HG02588 (cell line): ENCODE data around the gene SETD1A.
A peak's percentile ranks its signal among the peaks of the same experiment; 100 is the strongest.
"Not testable (repeated sequence)": the region's sequence is repeated elsewhere in the genome, so short reads cannot be mapped to it uniquely, and the experiment has no call there.

Experiments
- ATAC-seq: cut with Tn5 transposase; IDR thresholded peaks from one replicate; pipeline ENCODE4 v1.9.1; 2021; ENCODE audit warnings: mild to moderate bottlenecking, moderate library complexity; ENCODE audit not compliant: unreplicated experiment

The SETD1A gene

DNA sequence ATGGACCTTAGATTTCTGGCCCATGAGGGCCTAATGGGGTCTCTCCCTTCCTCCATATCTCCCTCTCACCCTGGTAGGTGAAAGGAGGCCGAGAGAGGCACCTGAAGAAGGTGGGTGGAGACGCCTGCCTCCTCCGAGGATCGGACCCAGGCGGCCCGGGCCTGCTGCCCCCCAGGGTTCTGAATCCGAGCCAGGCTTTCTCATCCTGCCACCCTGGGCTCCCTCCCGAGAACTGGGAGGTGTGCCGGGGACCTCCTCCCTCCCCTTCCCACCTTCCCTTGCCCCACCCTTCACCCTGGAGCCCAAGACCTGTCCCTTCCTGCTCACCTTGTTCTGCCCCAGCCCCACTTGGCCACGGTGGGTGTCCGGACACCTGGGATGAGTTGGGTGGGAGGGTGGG, 29.2 kb upstream of the SETD1A start:
- ATAC-seq, result no peak

DNA sequence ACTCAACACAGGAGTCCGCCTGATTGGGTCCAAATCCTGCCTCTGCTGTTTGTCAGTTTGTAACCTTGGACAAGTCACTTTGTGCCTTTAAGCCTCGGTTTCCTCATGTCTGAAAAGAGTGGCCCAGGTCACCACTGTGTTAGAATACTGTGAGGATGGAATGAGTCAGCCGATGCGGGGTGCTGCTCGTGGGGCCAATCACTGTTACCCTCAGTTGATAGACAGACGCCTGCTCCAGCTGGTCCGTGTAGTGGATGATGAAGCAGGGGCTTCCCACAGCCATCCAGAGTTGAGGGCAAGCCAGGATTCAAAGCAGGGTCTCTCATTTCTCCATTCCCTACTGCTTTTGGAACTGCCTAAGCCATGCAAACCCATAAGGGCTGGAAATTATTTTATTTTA, 28.4 kb upstream of the SETD1A start:
- no peak for ATAC-seq

DNA sequence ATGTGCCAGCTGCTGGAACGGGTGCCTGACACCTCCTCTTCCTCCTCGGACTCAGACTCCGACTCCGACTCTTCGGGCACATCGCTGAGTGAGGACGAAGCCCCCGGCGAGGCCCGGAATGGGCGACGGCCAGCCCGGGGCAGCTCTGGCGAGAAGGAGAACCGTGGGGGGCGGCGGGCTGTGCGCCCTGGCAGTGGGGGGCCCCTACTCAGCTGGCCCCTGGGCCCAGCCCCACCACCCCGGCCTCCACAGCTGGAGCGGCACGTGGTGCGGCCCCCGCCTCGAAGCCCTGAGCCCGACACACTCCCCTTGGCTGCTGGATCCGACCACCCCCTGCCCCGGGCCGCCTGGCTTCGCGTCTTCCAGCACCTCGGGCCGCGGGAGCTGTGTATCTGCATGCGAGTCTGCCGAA, 27.4 kb upstream of the SETD1A start:
- no peak for ATAC-seq

DNA sequence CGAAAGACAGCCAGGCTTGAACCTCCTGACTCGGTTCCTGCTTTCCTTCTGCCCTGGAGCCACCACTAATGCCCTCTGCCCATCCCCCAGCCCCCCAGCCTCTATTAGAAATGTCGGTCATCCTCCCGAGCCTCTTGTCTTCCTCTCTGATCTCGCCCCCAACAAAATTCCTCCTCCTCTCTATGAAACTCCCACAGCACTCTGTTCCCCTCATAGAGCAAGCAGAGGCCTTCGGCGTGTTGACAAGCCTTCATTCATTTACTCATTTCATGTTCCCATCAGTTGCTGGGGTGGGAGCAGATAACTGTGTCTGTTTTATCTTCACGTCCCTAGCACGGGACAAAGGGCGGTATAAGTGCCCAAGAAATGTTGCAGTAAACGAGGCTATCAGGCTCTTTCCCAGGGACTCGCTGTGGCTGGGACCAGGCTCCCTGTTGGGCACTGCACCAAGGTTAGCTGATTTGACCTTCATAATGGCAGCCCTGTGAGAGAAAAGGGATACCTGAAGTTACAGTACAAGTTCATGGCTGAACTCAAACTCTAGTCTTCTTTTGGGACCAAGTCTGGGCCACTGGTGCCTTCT, 26.4 kb upstream of the SETD1A start:
- ATAC-seq, result no peak

DNA sequence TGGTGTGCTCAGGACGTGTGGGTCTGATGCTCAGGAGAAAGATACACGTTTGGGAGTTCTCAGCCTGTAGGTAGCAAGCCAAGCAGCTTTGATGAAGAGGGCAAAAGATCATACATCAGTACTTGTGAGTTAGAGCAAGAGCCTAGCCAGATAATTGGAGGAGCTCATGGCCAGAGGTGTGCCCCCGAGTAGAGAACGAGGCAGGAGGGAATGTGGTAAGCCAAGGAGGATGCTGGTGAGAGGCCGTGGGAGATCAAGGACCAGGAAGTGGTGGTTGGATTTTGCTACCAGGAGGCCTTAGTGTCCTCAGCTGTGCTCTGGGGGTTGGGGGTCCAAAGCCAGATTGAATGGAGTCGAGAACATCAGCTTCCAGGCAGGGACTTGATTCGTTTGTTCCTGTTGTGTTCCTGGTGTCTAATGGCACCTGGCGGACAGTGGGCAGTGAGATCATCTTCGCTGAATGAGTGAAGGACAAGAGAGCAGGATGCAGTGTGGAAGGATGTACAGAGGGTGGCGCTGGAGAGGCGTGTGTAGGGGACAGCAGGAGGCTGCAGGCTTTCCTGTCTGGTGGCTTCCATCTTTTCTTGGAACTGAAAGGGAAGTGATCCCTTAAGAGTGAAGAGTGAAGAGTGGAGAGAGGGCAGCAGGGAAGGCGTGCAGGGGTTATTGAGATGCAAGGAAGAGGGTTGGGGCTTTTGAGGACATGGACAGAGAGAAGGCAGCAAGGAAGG, 22.6 kb upstream of the SETD1A start:
- ATAC-seq, result no peak

DNA sequence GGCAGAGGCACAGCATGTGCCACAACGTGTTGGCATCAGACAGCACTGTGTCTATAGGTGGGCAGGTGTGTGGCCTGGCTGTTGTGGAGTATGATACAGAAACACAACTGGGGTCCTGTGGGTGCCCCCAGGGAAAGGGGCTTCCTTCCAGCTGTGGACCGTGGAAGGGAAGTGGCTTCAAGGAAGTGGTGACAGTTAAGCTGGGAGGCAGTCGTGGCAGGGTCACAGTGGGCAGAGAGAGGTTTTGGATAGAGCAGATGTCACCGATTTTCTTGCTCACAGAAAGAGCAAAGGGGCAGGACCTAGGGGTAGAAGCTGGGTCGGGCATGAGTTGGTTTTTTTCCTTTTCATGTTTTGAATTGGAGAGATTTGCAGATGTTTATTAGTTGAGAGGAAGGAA, 19.9 kb upstream of the SETD1A start:
- no peak for ATAC-seq

DNA sequence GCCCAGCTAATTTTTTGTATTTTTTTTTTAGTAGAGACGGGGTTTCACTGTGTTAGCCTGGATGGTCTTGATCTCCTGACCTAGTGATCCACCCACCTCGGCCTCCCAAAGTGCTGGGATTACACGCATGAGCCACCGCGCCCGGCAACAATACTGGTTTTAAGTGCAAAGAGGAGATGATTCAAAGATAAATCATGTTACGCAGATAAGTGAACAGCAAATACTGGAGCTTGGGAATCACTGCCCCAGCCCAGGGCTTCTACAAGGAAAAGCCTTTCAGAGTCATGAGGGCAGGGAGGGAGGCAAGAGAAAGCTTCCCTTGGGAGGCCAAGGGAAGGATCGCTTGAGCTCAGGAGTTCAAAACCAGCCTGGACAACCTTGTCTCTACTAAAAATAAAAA, 18.0 kb upstream of the SETD1A start:
- not testable (repeated sequence) for ATAC-seq

DNA sequence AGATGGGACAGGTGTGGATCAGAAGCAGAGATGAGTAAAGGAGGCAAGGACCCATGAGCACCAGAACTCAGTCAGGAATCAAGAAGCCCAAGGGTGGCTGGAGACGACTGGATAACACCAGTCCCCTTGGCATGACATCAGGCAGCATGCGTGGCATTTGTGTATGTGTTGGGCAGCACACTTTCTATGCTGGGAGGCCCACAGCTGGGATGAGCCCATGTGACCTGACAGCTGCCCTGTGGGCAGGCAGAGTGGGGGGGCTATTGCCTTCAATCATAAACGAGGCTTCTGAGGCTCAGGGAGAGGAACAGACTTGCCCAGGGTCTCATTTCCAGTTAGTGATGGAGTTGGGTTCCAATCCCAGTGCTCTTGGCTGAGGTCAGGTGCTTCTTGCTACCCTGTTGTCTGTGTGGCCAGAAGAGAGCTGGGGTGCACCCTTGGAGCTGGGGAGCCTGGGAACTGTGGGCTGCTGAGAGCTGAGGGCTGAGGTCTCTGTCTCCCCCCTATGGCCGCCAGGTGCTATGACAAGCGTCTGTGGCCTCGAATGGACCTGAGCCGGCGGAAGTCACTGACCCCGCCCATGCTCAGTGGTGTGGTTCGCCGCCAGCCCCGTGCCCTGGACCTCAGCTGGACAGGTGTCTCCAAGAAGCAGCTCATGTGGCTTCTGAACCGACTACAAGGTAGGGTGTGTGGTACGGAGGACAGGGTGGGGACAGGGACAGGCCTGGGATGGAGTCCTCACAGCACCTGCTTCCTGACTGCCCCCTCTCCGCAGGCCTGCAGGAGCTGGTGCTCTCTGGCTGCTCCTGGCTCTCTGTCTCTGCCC, 15.7 kb upstream of the SETD1A start:
- ATAC-seq, result peak; percentile 86

DNA sequence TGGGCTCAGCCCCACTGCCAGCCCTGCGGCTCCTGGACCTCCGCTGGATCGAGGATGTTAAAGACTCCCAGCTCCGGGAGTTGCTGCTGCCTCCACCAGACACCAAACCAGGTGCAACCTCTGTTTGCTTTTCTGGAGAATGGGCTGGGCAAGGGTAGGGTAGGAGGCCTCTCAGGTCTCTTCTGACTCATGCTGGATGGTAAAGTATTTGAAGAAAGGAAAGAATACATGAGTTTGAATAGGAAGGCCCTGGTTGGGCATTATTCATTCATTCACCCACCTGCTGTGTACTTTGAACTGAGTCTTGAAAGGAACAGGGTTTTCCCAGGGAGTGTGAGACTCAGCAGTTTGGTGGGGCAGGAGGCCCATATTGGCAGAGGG, 15.1 kb upstream of the SETD1A start:
- no peak for ATAC-seq

DNA sequence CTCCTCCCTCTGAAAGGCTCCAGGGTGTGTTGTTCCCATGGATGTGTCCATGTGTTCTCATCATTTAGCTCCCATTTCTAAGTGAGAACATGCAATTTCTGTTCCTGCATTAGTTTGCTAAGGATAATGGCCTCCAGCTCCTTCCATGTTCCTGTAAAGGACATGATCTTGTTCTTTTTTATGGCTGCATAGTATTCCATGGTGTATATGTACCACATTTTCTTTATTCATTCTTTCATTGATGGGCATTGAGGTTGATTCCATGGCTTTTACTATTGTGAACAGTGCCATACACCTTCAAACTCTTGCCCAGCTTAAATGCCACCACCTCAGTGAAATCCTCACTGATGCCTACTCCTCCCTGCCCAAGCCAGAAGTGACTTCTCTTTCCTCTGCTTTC, 13.2 kb upstream of the SETD1A start:
- ATAC-seq, result no peak

DNA sequence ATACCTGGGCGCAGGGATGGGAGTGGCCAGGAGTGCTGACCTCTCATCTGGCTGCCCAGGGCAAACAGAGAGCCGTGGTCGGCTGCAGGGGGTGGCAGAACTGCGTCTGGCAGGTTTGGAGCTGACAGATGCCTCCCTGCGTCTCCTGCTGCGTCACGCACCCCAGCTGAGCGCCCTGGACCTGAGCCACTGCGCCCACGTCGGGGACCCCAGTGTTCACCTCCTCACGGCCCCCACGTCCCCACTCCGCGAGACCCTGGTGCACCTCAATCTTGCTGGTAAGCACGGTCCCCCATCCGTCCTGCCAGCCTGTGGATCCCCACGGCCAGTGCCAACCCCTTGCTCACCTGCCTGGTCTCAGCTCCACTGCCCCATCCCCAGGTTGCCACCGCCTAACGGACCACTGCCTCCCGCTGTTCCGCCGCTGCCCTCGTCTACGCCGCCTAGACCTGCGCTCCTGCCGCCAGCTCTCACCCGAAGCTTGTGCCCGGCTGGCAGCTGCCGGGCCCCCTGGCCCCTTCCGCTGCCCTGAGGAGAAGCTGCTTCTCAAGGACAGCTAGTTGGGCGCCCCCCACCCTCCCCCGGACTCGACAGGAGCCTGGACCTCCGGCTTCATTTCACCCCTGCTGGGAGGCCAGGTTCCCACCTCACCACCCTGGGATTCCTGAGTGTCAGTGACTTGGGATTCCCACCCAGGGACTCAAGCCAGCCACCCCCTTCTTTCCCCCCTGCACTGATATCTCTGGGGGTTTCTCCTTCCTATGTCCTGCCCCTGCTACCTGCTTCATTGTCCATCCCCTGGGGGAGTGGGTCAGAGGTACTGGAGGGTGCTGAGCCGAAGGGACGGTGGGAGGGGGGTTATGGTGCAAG, 10.6 kb upstream of the SETD1A start:
- no peak for ATAC-seq

DNA sequence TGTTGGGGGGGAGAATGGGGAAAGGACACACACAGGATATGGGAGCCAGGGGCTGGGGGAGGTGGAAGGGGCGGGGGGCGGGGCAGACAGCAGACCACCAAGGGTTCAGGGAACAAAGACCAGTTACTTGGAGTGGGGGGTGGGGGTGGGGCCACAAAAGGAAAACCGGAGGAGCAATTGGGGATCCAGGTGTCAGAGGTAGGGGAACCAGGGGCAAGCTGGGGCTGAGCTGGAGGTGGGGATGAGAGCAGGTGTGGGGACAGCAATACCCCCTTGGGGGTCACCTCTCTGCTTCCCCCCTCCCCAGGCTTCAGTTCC, 10.1 kb upstream of the SETD1A start:
- no peak for ATAC-seq

DNA sequence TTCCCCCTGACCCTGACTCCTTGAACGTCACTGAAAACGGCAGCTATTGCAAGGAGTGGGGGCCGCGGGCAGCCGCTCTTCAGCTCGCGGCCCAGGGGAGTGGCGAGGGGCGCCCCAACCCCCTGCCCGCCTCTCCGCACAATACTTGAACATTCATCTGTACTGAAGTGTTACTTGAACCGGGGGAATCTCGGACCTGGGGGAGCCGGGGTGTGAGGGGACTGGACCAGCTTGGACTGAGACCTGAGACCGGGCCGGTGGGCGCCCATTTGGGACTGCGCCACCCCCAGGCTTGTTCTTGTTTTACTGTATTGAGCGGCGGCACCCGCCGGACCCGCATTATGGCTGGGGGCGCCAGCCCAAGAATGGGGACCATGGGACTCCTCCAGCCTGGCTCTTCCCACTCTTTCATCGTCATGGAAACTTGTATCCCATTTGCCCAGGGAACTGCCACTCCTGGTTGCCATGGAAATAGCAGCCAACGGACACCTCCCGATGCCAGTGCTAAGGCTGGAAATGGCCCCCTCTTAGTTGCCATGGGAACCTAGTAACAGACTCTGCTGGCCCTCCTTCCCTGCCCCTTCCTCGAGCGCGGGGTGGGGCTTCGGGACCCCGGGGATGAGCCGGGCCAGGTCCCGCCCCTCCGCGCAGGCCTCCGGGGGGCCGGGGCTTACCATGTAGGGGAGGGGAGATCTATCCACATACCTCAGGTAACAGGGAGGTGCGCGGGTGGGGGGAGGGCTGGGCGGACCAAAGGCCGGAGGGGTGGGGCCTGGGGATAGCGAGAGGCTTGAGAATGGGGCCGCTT, 9.5 kb upstream of the SETD1A start:
- ATAC-seq, result no peak

DNA sequence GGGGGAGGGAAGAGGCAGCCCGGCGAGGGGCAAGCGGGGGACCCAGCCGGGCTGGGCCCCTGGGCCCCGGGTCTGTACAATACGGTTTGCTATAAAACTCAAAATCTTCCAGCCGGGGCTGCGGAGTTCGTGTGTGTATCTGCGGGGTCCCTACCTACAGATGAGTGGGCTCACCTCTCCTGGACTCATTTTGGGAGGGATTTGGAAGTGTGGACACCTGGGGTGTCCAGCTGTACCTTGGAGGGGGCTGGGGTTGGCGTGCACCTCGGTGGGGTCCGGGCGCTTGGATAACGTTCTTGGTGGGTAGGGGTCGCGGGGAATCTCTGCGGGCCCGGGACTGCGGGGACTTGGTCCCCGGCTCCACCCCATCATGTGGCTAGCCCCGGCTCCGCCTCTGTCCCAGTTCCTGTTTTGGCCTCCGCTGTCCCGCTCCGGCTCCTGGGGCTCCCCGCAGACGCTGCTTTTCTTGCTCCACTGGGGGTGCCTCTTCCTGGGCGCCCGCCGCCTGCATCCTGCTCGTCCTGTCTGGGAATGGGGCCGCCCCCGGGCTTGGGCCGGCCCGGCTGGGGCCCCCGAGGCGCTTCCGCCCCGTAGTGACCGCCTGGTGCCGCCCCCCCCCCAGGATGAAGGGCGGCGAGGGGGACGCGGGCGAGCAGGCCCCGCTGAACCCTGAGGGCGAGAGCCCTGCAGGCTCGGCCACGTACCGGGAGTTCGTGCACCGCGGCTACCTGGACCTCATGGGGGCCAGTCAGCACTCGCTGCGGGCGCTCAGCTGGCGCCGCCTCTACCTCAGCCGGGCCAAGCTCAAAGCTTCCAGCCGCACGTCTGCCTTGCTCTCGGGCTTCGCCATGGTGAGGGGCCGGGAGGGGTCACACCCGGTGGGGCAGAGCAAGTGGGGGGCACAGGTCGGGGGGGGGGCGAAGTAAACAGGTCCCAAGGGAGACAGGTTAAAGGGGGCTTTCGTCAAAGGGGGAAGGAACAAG, 8.6 kb upstream of the SETD1A start, which contains the start of gene ORAI3:
Gene ORAI3, plus strand, starts transcription at position 402 of the 983 bp plus-strand sequence. Its CDS starts 222 bp downstream, at position 624.
- peak; percentile 57 for ATAC-seq

DNA sequence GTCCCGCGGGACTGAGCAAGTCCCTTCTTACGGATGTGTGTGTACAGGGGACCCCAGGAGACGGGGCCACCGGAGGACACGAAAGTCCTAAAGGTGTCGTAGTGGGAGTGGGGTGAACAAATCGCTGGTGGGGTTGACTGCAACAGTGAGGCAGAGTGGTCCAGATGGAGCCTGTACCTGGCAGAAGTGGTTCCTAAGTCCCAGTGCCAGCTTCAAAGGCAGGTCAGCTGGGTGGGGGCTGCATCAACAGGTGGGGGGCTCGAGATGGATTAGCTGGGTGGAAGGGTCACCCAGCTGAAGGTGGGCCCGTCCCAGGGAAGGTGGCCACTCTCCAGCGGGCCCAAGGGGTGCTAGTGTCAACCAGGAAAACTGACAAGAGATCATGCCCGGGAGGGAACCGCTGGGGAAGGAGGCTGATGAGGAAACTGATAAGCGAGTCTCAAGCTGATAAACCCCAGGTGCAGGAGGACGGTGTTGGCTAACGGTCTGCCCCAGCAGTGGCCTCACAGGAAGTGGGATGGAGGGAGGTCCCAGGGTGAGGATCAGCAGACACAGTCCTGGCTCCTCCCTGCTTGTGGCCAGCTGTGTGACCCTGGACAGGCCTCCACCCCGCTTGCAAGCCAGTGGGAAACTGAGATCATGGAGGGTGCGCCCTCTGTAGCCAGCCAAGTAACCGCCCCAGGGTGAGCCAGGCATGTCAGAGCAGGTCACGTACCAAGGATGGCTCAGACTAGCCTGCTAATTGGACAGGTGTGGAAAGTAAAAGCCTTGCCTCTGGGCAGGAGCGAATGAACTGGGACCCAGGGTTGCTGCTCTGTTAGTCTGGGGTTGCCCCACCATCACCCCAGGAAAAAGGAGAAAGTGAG, 7.7 kb upstream of the SETD1A start:
- ATAC-seq, result peak; percentile 39

DNA sequence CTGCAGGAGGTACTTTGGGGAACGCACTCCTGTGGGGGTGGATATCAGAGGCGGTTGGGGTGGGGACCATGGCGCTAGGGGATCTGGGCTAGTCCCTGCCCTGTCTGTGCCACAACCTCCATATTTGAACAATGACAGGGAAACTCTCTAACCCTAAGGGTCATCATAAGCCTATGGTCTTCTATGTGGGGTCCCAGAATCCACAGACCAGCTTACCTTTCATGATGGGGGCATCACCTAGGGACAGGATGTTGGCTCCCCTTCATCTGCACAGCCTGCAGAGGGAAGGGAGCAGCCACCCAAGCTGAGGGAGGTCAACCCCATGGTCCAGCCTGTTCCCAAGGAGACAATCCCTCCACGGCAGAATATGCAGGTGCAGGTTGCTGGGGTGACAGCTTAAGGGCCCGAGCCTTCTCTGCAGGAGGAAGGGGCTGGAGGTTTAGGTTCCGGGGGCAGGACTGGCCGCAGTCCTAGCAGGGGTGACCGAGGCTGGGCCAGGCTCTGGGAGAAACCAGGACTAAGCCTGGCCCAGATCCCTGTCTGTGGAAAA, 7.0 kb upstream of the SETD1A start:
- ATAC-seq, result no peak

DNA sequence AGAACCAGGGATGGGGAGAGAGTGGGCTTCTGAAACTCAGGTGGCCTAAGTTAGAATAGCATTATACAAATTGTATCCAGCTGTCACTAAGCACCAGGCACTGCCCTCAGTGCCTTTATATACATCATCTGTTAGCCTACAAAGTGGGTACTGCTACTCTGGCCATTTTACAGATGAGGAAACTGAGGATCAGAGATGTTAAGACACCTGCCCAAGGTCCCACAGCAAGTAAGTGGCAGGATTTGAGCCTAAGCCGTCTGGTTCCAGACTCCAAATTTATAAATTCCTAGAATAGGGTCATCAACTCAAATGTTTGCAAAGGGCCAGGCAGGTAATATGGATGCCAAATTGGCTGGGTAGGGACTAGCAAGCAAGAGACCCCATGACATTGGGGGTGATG, 6.4 kb upstream of the SETD1A start:
- ATAC-seq, result no peak

DNA sequence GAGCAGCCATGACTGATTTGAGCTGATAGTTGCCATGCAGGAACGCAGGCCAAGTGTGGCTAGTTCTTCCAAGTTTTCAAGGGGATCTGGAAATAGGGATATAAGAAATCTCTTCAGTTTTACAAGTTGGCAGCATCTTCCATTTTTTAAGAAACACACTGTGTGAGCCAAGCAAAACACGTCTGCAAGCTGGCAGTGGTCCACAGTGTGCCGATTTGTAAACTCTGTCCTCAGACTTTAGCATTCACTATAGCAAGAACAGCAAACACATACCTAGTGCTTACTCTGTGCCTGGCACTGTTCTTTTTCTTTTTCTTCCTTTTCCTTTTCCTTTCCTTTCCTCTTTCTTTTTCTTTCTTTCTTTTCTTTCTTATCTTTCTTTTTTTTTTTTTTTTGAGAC, 5.8 kb upstream of the SETD1A start:
- no peak for ATAC-seq
